H1 (cell line): ENCODE results near the gene CYP2B6. TPM values are rescaled to one million over a fixed set of nuclear protein-coding genes. Genes with fewer than 3 reads are reported as not detected.
A peak's percentile ranks its signal among the peaks of the same experiment; 100 is the strongest.

Experiments
- CTCF ChIA-PET: fragments of 300-600 bp; sonication (Branson Sonifier 250); formaldehyde crosslinking; loops from one replicate; lab custom pipeline; 2021; ENCODE audit not compliant: partially characterized antibody; lab: Charles Lee
- POLR2A ChIA-PET: fragments of 300-600 bp; sonication (Branson Sonifier 250); formaldehyde crosslinking; loops from one replicate; lab custom pipeline; 2021; ENCODE audit warnings: inconsistent platforms; ENCODE audit not compliant: partially characterized antibody; lab: Charles Lee
- DNase-seq, 2 experiments: peaks; one replicate each; pipeline versions ENCODE4 v3.0.0 to v3.0.0-alpha.2; 2010 to 2022; ENCODE audit warnings: low spot score in 2 of 2, low read depth in 1 of 2, mixed read lengths in 1 of 2
- FAIRE-seq: peaks from 2 replicates; lab custom pipeline; 2011; peaks lifted over from hg19 to GRCh38; lab: Jason Lieb, UNC
- H2AFZ ChIP-seq: 2 replicates; pipeline ENCODE4 v1.8.1; 2012; ENCODE audit warnings: low read length, inconsistent platforms
- H2AK5ac ChIP-seq: 2 replicates; pipeline ENCODE4 v1.6.1; 2013; ENCODE audit warnings: low read depth, low read length
- H2BK120ac ChIP-seq: replicated peaks from 2 replicates; pipeline ENCODE3; 2013; ENCODE audit warnings: low read depth, low read length, inconsistent platforms
- H2BK12ac ChIP-seq: 2 replicates; pipeline ENCODE4 v1.6.1; 2013; ENCODE audit warnings: low read depth, low read length
- H2BK15ac ChIP-seq: 2 replicates; pipeline ENCODE4 v1.6.1; 2013; ENCODE audit warnings: low read length
- H2BK20ac ChIP-seq: 2 replicates; pipeline ENCODE4 v1.6.1; 2013; ENCODE audit warnings: low read length
- H2BK5ac ChIP-seq: 2 replicates; pipeline ENCODE4 v1.6.1; 2013; ENCODE audit warnings: low read depth, low read length
- H3K14ac ChIP-seq: 2 replicates; pipeline ENCODE4 v1.6.1; 2013; ENCODE audit warnings: inconsistent platforms; ENCODE audit not compliant: insufficient read length
- H3K18ac ChIP-seq: 2 replicates; pipeline ENCODE4 v1.6.1; 2013; ENCODE audit warnings: low read length; ENCODE audit errors: extremely low read depth
- H3K23ac ChIP-seq: 2 replicates; pipeline ENCODE4 v1.6.1; 2013; ENCODE audit warnings: inconsistent platforms; ENCODE audit not compliant: insufficient read length
- H3K23me2 ChIP-seq: 2 replicates; pipeline ENCODE4 v1.6.1; 2013; ENCODE audit warnings: low read depth, low read length
- H3K27ac ChIP-seq: 2 replicates; pipeline ENCODE4 v1.6.1; 2011; ENCODE audit warnings: low read depth, low read length, inconsistent platforms
- H3K27me3 ChIP-seq, 4 experiments: replicated peaks in 1 of 4; 1 replicate in 1 of 4; 2 replicates in 3 of 4; pipeline versions ENCODE4 v1.6.1 to v1.8.1; 2011 to 2013; ENCODE audit warnings: low read length in 3 of 4, mild to moderate bottlenecking in 3 of 4, inconsistent platforms in 2 of 4, mixed read lengths in 2 of 4, moderate library complexity in 1 of 4; ENCODE audit not compliant: control insufficient read depth in 3 of 4, insufficient read depth in 3 of 4; ENCODE audit errors: extremely low read depth in 1 of 4
- H3K36me3 ChIP-seq, 4 experiments: 2 replicates each; pipeline versions ENCODE4 v1.6.1 to v1.8.1; 2011 to 2013; ENCODE audit warnings: mild to moderate bottlenecking in 4 of 4, low read length in 3 of 4, moderate library complexity in 2 of 4, control low read depth in 1 of 4, inconsistent platforms in 1 of 4; ENCODE audit not compliant: insufficient read depth in 4 of 4, control insufficient read depth in 2 of 4
- H3K4ac ChIP-seq: replicated peaks from 2 replicates; pipeline ENCODE3; 2013; ENCODE audit warnings: low read length, low read depth, mixed read lengths, inconsistent platforms; ENCODE audit not compliant: insufficient read length
- H3K4me1 ChIP-seq, 4 experiments: replicated peaks in 1 of 4; 1 replicate in 1 of 4; 2 replicates in 3 of 4; pipeline versions ENCODE4 v1.6.1 to v1.8.1; 2011 to 2013; ENCODE audit warnings: low read length in 3 of 4, inconsistent platforms in 2 of 4, mixed read lengths in 1 of 4; ENCODE audit not compliant: insufficient read depth in 4 of 4, control insufficient read depth in 3 of 4
- H3K4me2 ChIP-seq, 2 experiments: 2 replicates each; pipeline versions ENCODE4 v1.6.1 to v1.8.1; 2011 to 2013; ENCODE audit warnings: low read depth in 2 of 2, low read length in 2 of 2, control low read depth in 1 of 2, inconsistent platforms in 1 of 2, mild to moderate bottlenecking in 1 of 2; ENCODE audit not compliant: insufficient read depth in 1 of 2
- H3K4me3 ChIP-seq, 4 experiments: fragments of 200-600, 300-600 bp in 1 of 4; sonication (generic), shearing (Covaris generic), sonication (Bioruptor Twin) in 1 of 4; 2 replicates each; pipeline versions ENCODE4 v1.5.1 to v1.8.1; 2011 to 2016; ENCODE audit warnings: low read length in 4 of 4, low read depth in 3 of 4, control low read depth in 2 of 4, inconsistent platforms in 2 of 4, mild to moderate bottlenecking in 2 of 4, mixed read lengths in 1 of 4, moderate library complexity in 1 of 4; ENCODE audit not compliant: insufficient read depth in 2 of 4; ENCODE audit errors: extremely low read depth in 1 of 4
- H3K56ac ChIP-seq: replicated peaks from 2 replicates; pipeline ENCODE3; 2013; ENCODE audit warnings: low read depth, mild to moderate bottlenecking, mixed read lengths, low read length, inconsistent platforms; ENCODE audit not compliant: insufficient read length
- H3K79me1 ChIP-seq: 2 replicates; pipeline ENCODE4 v1.6.1; 2013; ENCODE audit warnings: low read depth, low read length, control low read depth
- H3K79me2 ChIP-seq, 2 experiments: 2 replicates each; pipeline versions ENCODE4 v1.6.1 to v1.8.1; 2012 to 2013; ENCODE audit warnings: low read length in 2 of 2, mild to moderate bottlenecking in 2 of 2, inconsistent platforms in 1 of 2; ENCODE audit not compliant: insufficient read depth in 2 of 2, control insufficient read depth in 1 of 2
- H3K9ac ChIP-seq, 4 experiments: replicated peaks in 1 of 4; 1 replicate in 1 of 4; 2 replicates in 3 of 4; pipeline versions ENCODE4 v1.6.1 to v1.8.1; 2011 to 2013; ENCODE audit warnings: low read depth in 3 of 4, low read length in 3 of 4, control low read depth in 2 of 4, mild to moderate bottlenecking in 2 of 4, moderate library complexity in 2 of 4, inconsistent platforms in 1 of 4; ENCODE audit errors: extremely low read depth in 1 of 4
- H3K9me3 ChIP-seq, 2 experiments: 2 replicates each; pipeline versions ENCODE4 v1.6.1 to v1.8.1; 2012 to 2013; ENCODE audit warnings: mild to moderate bottlenecking in 2 of 2, moderate library complexity in 2 of 2, control low read depth in 1 of 2, inconsistent platforms in 1 of 2, low read depth in 1 of 2, low read length in 1 of 2, mixed read lengths in 1 of 2; ENCODE audit not compliant: insufficient read depth in 2 of 2
- H4K20me1 ChIP-seq, 2 experiments: replicated peaks in 1 of 2; 2 replicates each; pipeline versions ENCODE3 to v1.8.1; 2011 to 2013; ENCODE audit warnings: inconsistent platforms in 2 of 2, low read length in 2 of 2, mild to moderate bottlenecking in 1 of 2; ENCODE audit not compliant: insufficient read depth in 2 of 2, control insufficient read depth in 1 of 2
- H4K5ac ChIP-seq: 2 replicates; pipeline ENCODE4 v1.6.1; 2013; ENCODE audit warnings: low read length, low read depth, mixed read lengths, inconsistent platforms; ENCODE audit not compliant: insufficient read length
- H4K8ac ChIP-seq: 2 replicates; pipeline ENCODE4 v1.8.0; 2013; ENCODE audit warnings: mild to moderate bottlenecking, moderate library complexity, low read length, inconsistent platforms; ENCODE audit not compliant: insufficient read depth; ENCODE audit errors: extremely low read depth
- H4K91ac ChIP-seq: replicated peaks from 2 replicates; pipeline ENCODE3; 2013; ENCODE audit warnings: low read length, mixed read lengths, inconsistent platforms; ENCODE audit not compliant: insufficient read length
- ASH2L ChIP-seq: fragments of 200-600, 300-600 bp; sonication (generic); IDR thresholded peaks from one replicate; pipeline ENCODE4 v1.7.1; 2017; ENCODE audit warnings: low read length
- ATF2 ChIP-seq: IDR thresholded peaks from 2 replicates; pipeline ENCODE4 v1.6.1; 2012; ENCODE audit warnings: low read length, inconsistent platforms
- BRCA1 ChIP-seq: IDR thresholded peaks from 2 replicates; pipeline ENCODE4 v1.6.1; 2012; ENCODE audit warnings: low read depth, low read length, improper control_type of control experiment
- CBX5 ChIP-seq: fragments of 300-800, 300-1000 bp; sonication (generic); IDR thresholded peaks from 2 replicates; pipeline ENCODE4 v1.7.1; 2016; ENCODE audit warnings: antibody characterized with exemption, low read length, low read depth
- EZH2 ChIP-seq: fragments of 200-600 bp; sonication (generic); IDR thresholded peaks from 2 replicates; pipeline ENCODE4 v1.7.1; 2012; ENCODE audit warnings: low read depth, mild to moderate bottlenecking, moderate library complexity, low read length, inconsistent platforms; ENCODE audit not compliant: severe bottlenecking
- NANOG ChIP-seq: IDR thresholded peaks from 2 replicates; pipeline ENCODE4 v1.6.1; 2011; ENCODE audit warnings: low read length, low read depth, mild to moderate bottlenecking, inconsistent platforms; ENCODE audit not compliant: insufficient read depth, poor library complexity, severe bottlenecking
- NRF1 ChIP-seq: IDR thresholded peaks from 2 replicates; pipeline ENCODE4 v1.6.1; 2011; ENCODE audit warnings: mild to moderate bottlenecking, low read depth, low read length, improper control_type of control experiment
- POU5F1 ChIP-seq: IDR thresholded peaks from 2 replicates; pipeline ENCODE4 v1.6.1; 2011; ENCODE audit warnings: low read depth, mild to moderate bottlenecking, low read length, moderate library complexity
- RAD21 ChIP-seq, 2 experiments: IDR thresholded peaks in 1 of 2; conservative IDR thresholded peaks in 1 of 2; 2 replicates each; pipeline ENCODE4 v1.6.1; 2011; ENCODE audit warnings: low read depth in 2 of 2, low read length in 2 of 2, improper control_type of control experiment in 1 of 2, inconsistent platforms in 1 of 2, mild to moderate bottlenecking in 1 of 2, moderate library complexity in 1 of 2
- RFX5 ChIP-seq: IDR thresholded peaks from 2 replicates; pipeline ENCODE4 v1.6.1; 2011; ENCODE audit warnings: low read depth, low read length, improper control_type of control experiment, borderline replicate concordance
- TAF1 ChIP-seq: IDR thresholded peaks from 2 replicates; pipeline ENCODE4 v1.6.1; 2011; ENCODE audit warnings: mild to moderate bottlenecking, low read depth, low read length
- TCF12 ChIP-seq: IDR thresholded peaks from 2 replicates; pipeline ENCODE4 v1.6.1; 2011; ENCODE audit warnings: low read depth, mild to moderate bottlenecking, low read length
- WGBS, 2 experiments: shearing (Covaris generic) in 1 of 2; methylation state at CpG; one replicate each; pipeline versions ENCODE4 v1.1.6 to v1.1.7; 2013 to 2015; ENCODE audit warnings: low lambda C conversion rate in 2 of 2, mixed read lengths in 2 of 2, inconsistent platforms in 1 of 2, low coverage in 1 of 2, missing lambda C conversion rate in 1 of 2; ENCODE audit not compliant: insufficient replicate concordance in 2 of 2, insufficient coverage in 1 of 2, insufficient read length in 1 of 2; ENCODE audit errors: extremely low coverage in 1 of 2, missing lambda C conversion rate in 1 of 2; 5-methylcytosine and 5-hydroxymethylcytosine counted together
- polyA plus RNA-seq, 7 experiments: library from polyadenylated mRNA; depleted of rRNA in 3 of 7; stranded (reverse) in 5 of 7; unstranded in 2 of 7; fragments of >200 nt in 5 of 7; fragments of 200-250 nt in 2 of 7; gene quantifications; 1 replicate in 5 of 7; 2 replicates in 1 of 7; 4 replicates in 1 of 7; pipeline versions ENCODE4 v1.2.1 to v1.2.3, GENCODE V29; 2011 to 2013; ENCODE audit warnings: missing spikeins in 2 of 7, mixed read lengths in 2 of 7
- total RNA-seq: library from RNA; stranded (reverse); fragmentation: NEBNext Ultra II Directional; extraction: Animal tissue kit (Norgen Biotek cat#: 25700); gene quantifications from 2 replicates; pipeline ENCODE4 v1.2.1, GENCODE V29; 2021

Gene CYP2B6
- total and polyA plus RNA-seq, 2 of the 8 experiments (the other 6 are each of a cell fraction or from before 2014, with no cell fraction given): 2.8 to 5.4 TPM

GRCh38 chr19:40976134-40976533, 14.9 kb upstream of the CYP2B6 start:
- DNase-seq (no peak), FAIRE-seq (no peak)
- no peak overlapping the region for H3K56ac ChIP-seq
- H3K23ac ChIP-seq: no peak overlapping the region
- H3K14ac ChIP-seq: no peak overlapping the region
- no peaks in the 10 kb centered on the region for H4K20me1 ChIP-seq
- no peak overlapping the region for H2BK5ac ChIP-seq
- no peak overlapping the region for H3K27ac ChIP-seq
- 0 out of 2 replicates have a peak overlapping the region, but pooled peaks have one; percentile 24 for H2AK5ac ChIP-seq
- H3K9me3 ChIP-seq: peaks cover 4 to 10% of the 10 kb centered on the region in 2 experiments
- H4K5ac ChIP-seq: no peak overlapping the region
- H3K4me2 ChIP-seq: no peak overlapping the region
- H2AFZ ChIP-seq: no peak overlapping the region
- no peak overlapping the region for H3K9ac ChIP-seq
- no peak overlapping the region for H3K18ac ChIP-seq
- ChIA-PET POLR2A (no interaction called here), CTCF (interaction anchor here (0.6 to 3.6 kb wide), 7 partner anchors 9 to 332 kb away, joined by 3 to 15 read pairs (median 3); partner anchors contain the start of gene CYP2B6)
- H3K36me3 ChIP-seq: no peaks in the 10 kb centered on the region
- no peak overlapping the region for H3K4me3 ChIP-seq
- WGBS, 2 experiments: 82% methylated on average over 4 of the region's 4 CpGs; no CpG with 5 or more reads in 1 of the 2 experiments
- no peaks in the 10 kb centered on the region for H3K79me1 ChIP-seq
- H3K4me1 ChIP-seq: peaks cover 1 to 10% (median 8%) of the 10 kb centered on the region in 4 experiments; a peak in 6 of 7 replicates
- H3K4ac ChIP-seq: no peak overlapping the region
- H3K79me2 ChIP-seq: no peaks in the 10 kb centered on the region
- no peaks in the 10 kb centered on the region for H3K23me2 ChIP-seq
- H4K8ac ChIP-seq: no peak overlapping the region
- H2BK12ac ChIP-seq: peak overlapping the region; percentile 39; the same call in 1 of the 2 replicates
- H2BK120ac ChIP-seq: no peak overlapping the region
- H3K27me3 ChIP-seq: no peaks in the 10 kb centered on the region; a peak in 1 of 7 replicates
- no peak overlapping the region for H2BK20ac ChIP-seq
- H4K91ac ChIP-seq: no peak overlapping the region
- no peak overlapping the region for H2BK15ac ChIP-seq
- TF ChIP-seq NRF1 (no peak), ASH2L (no peak), EZH2 (no peak), TCF12 (no peak), CBX5 (no peak), RAD21 (IDR thresholded peaks at IDR 0.05 in 1 of 2, conservative IDR thresholded peaks at IDR 0.05 in 1 of 2; ENCODE audit: low read depth in 2 of 2, low read length in 2 of 2) (no peak), RFX5 (no peak), POU5F1 (no peak), BRCA1 (no peak), TAF1 (no peak), NANOG (no peak), ATF2 (no peak)
